Measurements from ENCODE around the gene CDC42EP5. TPM values are rescaled to one million over a fixed set of nuclear protein-coding genes. Genes with fewer than 3 reads are reported as not detected.
"Not testable (repeated sequence)": the region's sequence is repeated elsewhere in the genome, so short reads cannot be mapped to it uniquely, and the experiment has no call there.

Gene CDC42EP5
- total and polyA plus RNA-seq, 7 donors, result 12.1 to 529 (median 16.6) TPM

DNA sequence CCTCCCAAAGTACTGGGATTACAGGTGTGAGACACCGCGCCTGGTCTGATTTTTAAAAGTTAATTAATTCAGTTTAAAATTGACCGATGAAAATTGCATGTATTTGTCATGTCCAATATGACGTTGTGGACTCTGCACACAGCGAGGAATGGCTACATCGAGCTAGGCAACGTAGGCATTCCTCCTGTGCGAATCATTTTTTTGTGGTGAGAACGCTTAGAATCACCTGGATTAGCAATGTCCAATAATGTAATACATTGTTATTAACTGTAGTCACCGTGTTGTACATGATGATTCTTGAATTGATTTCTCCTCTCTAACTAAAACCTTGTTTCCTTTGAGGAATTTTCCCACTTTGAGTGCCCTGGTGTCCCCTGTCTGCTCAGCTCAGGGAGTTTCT is 33.0 kb upstream of the CDC42EP5 start:
- intact Hi-C loops (cut with DNase I), result no loop called here
- H3K4me3 ChIP-seq, result no peak overlapping the region
- DNase-seq, result no peak
- H3K9me3 ChIP-seq, result no peaks in the 10 kb centered on the region
- TF ChIP-seq EP300 (IDR thresholded peaks at IDR 0.05) (no peak), POLR2A (IDR thresholded peaks at IDR 0.05) (no peak), POLR2AphosphoS5 (IDR thresholded peaks at IDR 0.05) (no peak)
- TF ChIP-seq, protein P1, sequence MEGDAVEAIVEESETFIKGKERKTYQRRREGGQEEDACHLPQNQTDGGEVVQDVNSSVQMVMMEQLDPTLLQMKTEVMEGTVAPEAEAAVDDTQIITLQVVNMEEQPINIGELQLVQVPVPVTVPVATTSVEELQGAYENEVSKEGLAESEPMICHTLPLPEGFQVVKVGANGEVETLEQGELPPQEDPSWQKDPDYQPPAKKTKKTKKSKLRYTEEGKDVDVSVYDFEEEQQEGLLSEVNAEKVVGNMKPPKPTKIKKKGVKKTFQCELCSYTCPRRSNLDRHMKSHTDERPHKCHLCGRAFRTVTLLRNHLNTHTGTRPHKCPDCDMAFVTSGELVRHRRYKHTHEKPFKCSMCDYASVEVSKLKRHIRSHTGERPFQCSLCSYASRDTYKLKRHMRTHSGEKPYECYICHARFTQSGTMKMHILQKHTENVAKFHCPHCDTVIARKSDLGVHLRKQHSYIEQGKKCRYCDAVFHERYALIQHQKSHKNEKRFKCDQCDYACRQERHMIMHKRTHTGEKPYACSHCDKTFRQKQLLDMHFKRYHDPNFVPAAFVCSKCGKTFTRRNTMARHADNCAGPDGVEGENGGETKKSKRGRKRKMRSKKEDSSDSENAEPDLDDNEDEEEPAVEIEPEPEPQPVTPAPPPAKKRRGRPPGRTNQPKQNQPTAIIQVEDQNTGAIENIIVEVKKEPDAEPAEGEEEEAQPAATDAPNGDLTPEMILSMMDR (IDR thresholded peaks at IDR 0.05), result no peak
- no peaks in the 10 kb centered on the region for H3K36me3 ChIP-seq
- H3K27ac ChIP-seq, result no peak overlapping the region
- H3K4me1 ChIP-seq, result no peaks in the 10 kb centered on the region
- H3K27me3 ChIP-seq, result peaks cover 0 to 18% (median 0%) of the 10 kb centered on the region in 3 donors
- 73 to 79% methylated on average over 10 of the region's 10 CpGs for WGBS, 2 donors

DNA sequence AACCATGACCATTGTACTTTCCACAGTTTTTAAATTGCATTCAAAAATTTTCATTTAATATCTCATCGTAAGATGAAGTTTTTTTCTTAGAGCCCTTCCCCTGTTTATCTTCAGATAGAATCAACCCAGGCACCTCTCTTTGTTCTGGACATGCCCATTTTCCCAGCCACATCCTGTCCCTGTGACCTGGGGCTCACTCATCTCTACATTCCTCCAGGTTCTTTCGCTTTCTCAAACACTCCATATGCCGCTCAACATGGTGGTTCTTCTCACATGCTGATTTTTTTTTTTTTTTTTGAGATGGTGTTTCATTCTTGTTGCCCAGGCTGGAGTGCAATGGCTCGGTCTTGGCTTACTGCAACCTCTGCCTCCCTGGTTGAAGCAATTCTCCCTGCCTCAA is 32.4 kb upstream of the CDC42EP5 start:
- H3K4me3 ChIP-seq; H3K36me3 ChIP-seq; intact Hi-C loops (cut with DNase I); H3K27ac ChIP-seq; H3K4me1 ChIP-seq; DNase-seq; H3K9me3 ChIP-seq: not testable (repeated sequence)
- 82 to 83% methylated on average over 4 of the region's 4 CpGs for WGBS, 2 donors
- peaks cover 0 to 18% (median 0%) of the 10 kb centered on the region in 3 donors for H3K27me3 ChIP-seq

DNA sequence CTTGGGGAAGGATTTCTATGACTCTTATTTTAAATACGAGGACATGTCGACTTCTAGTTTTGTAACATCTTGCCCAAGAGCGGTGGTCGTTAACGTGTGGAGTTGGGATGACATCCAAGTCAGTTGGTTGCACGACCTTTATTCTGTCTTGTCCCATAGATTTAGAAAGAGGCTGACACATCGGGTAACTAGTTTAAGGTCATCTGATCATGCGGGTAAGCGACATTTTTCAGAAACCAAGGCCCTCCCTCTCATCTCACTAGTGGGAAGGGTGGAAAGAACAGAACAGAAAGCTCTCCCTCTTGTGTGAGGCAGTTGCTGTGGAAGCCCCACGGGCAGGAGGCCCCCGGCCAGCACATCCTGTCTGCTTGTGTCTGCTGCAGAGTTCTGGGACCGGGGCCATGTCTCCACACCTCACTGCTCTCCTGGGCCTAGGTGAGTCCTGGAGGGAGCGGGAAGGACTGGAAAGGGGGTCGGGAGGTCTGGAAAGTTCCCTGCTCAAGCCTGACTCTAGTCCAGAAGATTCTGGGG is 29.5 kb upstream of the CDC42EP5 start, which contains the start of gene LAIR2:
LAIR2 (plus strand) TSS at position 314 of the 531 bp plus-strand sequence; CDS start at position 402, 88 bp downstream.
- no peak for TF ChIP-seq POLR2A (IDR thresholded peaks at IDR 0.05)
- no peak for TF ChIP-seq EP300 (IDR thresholded peaks at IDR 0.05)
- TF ChIP-seq, protein P1 (IDR thresholded peaks at IDR 0.05), result no peak
- no peak for TF ChIP-seq POLR2AphosphoS5 (IDR thresholded peaks at IDR 0.05)

DNA sequence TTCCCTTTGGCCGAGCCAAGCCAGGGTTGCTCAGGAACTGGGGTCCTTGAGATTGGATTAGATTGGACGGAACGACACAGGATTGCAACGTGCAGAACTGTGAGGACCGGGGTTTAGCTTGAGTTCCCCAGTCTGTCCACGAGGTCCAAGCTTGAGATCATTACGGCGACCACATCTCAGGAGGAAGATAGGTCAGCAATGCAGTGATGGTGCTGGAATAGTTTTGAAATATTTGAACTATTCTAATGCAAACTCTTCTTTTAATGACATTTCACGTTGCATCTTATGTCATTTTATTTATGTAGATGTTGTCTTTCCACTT is 25.3 kb upstream of the CDC42EP5 start:
- H3K4me3 ChIP-seq; H3K4me1 ChIP-seq; H3K36me3 ChIP-seq; DNase-seq; intact Hi-C loops (cut with DNase I); H3K9me3 ChIP-seq; H3K27ac ChIP-seq: not testable (repeated sequence)
- 75 to 82% methylated on average over 9 of the region's 9 CpGs for WGBS, 2 donors
- peaks cover 0 to 24% (median 0%) of the 10 kb centered on the region in 3 donors for H3K27me3 ChIP-seq

More for the DNA sequence above, 29.5 kb upstream of the CDC42EP5 start, which contains the start of gene LAIR2:
- peaks cover 0 to 11% (median 0%) of the 10 kb centered on the region in 3 donors for H3K27me3 ChIP-seq
- no peak within 1 kb of the TSS for H3K27ac ChIP-seq
- H3K4me1 ChIP-seq, result no peaks in the 10 kb centered on the region
- no peaks in the 10 kb centered on the region for H3K9me3 ChIP-seq
- H3K36me3 ChIP-seq, result no peaks in the 10 kb centered on the region
- no peak within 1 kb of the TSS for H3K4me3 ChIP-seq
- DNase-seq, result no peak
- intact Hi-C loops (cut with DNase I), result no loop called here
- 63 to 75% methylated on average over 14 of the region's 14 CpGs for WGBS, 2 donors

DNA sequence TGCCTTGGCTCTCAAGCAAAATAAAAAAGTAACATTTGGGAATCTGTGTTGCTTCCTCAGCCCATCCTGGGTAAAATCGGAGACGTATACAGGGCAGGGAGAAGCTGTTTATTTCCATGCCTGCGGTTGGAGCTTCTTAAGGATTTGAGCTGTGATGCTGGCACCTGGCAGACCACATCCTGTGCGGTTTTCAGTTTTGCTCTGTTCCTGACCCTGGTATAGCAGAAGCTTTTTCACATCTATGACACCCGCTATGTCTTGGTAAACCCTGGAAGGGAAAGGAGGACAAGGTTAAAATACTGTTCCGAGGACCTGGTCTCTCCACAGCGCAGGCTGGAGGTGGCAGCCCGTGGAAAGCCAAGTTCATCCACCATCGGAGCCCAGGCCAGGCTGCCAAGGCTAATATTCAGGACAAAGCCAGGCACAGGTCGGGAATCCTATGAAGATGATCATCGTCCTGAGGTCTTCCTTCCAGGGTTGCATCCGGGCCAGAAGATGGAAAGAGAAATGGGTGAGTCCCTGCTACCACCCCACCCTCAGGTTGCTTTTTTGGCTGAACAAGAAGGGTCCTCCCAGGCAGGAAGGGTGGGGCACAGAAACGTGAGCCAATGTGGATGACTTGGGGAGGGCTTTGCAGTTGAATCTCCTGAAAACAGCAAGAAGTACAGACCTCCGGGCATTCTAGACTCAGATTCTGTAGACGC is 24.8 kb upstream of the CDC42EP5 start:
- 57 to 72% methylated on average over 8 to 9 of the region's 15 CpGs for WGBS, 2 donors
- not testable (repeated sequence) for H3K27ac ChIP-seq, H3K36me3 ChIP-seq

DNA sequence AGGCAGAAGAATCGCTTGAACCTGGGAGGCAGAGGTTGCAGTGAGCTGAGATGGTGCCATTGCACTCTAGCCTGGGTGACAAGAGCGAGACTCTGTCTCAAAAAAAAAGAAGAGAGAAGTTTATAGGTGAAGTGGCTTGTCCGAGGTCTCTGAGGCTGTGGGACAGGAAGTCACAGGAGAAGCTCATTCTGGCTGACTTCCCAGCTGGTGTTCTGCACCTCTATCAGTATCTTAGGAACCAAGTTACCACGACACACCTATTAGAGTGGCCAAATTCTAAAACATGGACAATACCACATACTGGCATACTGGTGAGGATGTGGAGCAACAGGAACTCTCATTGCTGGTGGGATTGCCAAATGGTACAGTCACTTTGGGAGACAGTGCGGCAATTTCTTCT is 22.2 kb upstream of the CDC42EP5 start:
- H3K27me3 ChIP-seq, result peaks cover 0 to 26% (median 0%) of the 10 kb centered on the region in 3 donors
- intact Hi-C loops (cut with DNase I); DNase-seq; H3K9me3 ChIP-seq; H3K4me1 ChIP-seq; H3K27ac ChIP-seq; H3K4me3 ChIP-seq; H3K36me3 ChIP-seq: not testable (repeated sequence)
- WGBS, 2 donors, result 64 to 65% methylated on average over 5 of the region's 5 CpGs

More for the DNA sequence above, 24.8 kb upstream of the CDC42EP5 start:
- DNase-seq; intact Hi-C loops (cut with DNase I); H3K4me1 ChIP-seq; H3K4me3 ChIP-seq; H3K9me3 ChIP-seq: not testable (repeated sequence)
- peaks cover 0 to 26% (median 0%) of the 10 kb centered on the region in 3 donors for H3K27me3 ChIP-seq
